ENCODE data around the gene TUT1.

Gene TUT1

GRCh38 chr11:62539238-62539925, 51.9 kb downstream of the TUT1 start:
- DNase-seq, result peak in 1 of 2 donors; percentile 44

- no peak for DNase-seq
Observed at GRCh38 chr11:62538470-62539237, 52.7 kb downstream of the TUT1 start.

- no peak for DNase-seq
Observed at GRCh38 chr11:62536301-62536957, 54.9 kb downstream of the TUT1 start.

GRCh38 chr11:62535802-62536201, 55.5 kb downstream of the TUT1 start:
- DNase-seq, result no peak

- no peak for DNase-seq
Observed at GRCh38 chr11:62534779-62535545, 56.4 kb downstream of the TUT1 start.

- no peak for DNase-seq
Observed at GRCh38 chr11:62532096-62532495, 59.2 kb downstream of the TUT1 start.

Measured in CD4-positive, alpha-beta T cell treated with Interleukin-1 beta for 1 hour (primary cell).